NOMO-1 treated with DMSO at 0.1 percent for 48 hours (cell line): Measurements from ENCODE around the gene PHYKPL.
"Not testable (repeated sequence)": the region's sequence is repeated elsewhere in the genome, so short reads cannot be mapped to it uniquely, and the experiment has no call there.

Source experiments
- DNase-seq: peaks from one replicate; lab custom pipeline; 2025; ENCODE audit not compliant: unreplicated experiment; lab: John Stamatoyannopoulos, UW

PHYKPL gene

DNA sequence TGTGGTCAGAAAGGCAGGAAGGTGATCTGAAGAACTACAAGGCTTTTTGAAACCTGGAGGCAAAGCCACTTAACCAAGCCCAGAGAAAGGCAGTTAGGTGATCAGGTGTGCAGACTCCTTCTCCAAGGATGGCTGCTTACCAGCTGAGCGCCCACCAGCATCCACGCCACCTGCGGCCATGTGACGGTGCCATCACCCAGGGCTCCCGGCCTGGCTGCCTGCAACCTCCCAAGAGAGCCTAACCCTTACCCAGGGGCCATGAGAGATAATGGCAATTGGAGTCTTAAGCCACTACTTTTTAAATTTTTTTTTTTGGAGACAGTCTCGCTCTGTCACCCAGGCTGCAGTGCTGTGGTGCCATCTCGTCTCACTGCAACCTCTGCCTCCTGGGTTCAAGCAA lies 33.1 kb upstream of the PHYKPL start:
- no peak for DNase-seq

DNA sequence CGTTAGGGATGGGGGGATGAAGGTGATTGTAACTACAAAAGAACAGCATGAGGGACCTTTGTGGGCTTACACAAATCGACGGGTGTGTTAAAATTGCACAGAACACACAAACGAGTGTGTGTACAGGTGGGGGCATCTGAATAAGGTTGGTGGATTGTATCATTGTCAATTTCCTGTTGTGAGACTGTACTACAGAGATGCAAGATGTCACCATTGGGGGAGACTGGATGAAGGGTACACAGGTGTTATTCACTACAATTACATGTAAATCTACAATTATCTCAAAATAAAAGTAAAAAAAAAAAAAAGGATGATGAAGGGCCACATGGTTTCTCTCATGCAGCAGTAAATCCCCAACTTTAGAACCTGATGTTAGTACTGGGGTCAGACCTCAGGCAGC lies 31.4 kb upstream of the PHYKPL start:
- no peak for DNase-seq

DNA sequence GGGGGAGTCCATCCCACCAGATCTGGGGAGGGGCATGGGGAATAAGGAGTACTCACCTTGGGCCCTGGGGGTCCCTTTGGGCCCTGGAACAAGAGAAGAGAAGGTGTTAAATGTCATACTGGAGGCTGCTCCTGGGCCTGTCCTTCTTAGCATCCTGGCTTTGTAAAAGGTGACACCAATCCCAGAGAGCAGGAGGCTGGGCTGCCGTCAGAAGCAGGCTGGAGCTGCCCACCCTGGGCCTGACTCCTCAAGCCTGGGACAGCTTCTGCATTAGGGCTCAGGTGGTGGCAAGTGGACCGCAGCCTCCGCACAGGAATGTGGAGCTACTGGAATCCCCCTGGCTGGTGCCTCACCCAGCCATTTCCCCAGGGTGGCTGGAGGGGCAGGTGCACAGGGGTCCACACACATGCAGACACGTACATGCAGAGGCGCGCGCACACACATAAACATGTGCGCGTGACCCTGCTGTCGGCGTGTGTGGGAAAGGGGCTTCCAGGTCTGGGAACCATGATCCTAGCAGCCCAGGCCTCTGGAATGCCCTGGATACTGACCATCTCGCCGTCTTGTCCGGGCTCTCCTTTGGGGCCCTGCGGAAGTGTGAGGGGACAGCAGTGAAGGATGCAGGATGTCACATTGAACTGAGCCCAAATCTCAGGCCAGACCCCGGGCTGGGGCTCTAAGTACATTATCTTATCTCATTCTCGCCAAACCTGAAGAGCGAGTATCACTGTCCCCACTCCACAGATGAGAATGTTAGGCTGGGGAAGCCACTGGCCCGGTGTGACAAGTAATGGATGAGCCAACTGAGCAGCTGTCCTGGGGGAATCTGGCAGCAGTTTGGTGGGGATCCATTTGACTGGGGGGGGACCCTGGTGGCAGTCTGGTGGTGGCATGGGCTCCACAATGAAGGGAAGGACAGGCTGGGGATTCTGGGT lies 29.3 kb upstream of the PHYKPL start:
- DNase-seq: no peak

DNA sequence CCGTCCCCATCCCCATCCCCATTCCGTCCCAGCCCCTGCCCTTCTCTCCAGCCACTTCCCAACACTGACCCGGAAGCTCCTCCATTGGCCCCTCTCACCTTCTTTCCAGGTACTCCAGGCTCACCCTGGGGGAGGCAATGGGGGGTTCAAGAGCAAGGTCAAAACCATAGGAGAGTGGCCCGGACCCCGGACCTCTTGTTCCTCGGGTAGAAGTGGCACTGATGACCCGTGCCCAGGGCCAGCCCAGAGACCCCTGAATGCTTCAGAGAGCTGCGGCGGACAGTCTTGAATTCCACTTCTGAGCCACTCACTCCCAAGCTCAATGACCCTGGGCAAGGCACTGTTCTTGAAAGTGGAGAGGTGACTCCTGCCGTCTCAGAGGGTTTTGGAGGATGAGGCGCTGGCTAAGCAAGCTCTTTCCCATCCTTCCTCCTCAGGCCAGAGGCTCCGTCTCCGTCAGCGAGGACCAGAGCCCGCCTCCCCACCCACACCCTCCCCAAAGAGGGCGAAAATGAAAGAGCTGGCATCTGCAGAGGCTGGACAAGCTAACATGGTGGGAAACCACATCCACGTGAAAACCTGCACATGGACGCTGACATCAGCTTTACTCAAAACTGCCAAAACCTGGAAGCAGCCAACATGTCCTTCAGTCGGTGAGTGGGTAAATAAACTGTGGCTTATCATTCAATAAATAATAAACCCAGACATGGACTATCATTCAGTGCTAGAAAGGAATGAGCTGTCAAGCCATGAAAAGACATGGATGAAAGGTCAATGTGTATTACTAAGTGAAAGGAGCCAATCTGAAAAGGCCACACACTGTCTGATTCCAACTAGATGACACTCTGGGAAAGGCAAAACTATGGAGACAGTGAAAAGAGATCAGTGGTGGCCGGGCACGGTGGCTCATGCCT lies 27.3 kb upstream of the PHYKPL start:
- no peak for DNase-seq

DNA sequence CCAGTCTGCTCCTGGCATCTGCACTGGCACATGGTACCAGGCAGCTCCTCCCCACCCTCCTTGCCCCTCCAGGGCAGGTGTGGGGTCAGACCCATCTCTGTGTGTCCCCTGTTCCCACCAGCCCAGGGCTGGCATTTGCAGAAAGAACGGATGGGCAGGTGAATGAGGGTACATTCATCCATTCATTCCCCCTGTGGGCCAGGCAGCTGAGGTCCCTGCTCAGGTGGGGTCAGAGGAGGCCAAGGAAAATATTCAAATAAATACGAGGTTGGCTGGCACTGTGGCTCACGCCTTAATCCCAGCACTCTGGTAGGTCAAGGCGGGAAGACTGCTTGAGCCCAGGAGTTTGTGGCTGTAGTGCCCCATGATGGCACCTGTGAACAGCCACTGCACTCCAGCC lies 25.0 kb upstream of the PHYKPL start:
- no peak for DNase-seq

DNA sequence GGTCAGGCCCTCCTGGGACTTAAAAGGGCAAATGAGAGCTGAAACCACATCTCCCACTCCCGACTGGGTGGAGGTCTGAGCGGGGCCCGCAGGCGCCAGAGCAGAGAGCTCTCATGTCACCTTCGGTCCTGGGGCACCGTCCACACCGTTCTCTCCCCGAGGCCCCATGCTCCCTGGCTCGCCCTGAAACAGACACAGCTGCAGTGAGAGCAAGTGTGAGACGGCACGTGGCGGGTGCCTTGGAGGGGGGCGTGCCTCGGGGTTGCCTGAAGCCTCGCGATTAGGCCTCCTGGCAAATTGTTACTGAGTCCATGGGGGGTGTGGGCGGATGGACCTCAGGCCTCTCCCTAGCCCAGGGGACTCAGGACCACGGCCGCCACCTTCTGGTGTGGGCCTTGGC lies 24.1 kb upstream of the PHYKPL start:
- DNase-seq: no peak

DNA sequence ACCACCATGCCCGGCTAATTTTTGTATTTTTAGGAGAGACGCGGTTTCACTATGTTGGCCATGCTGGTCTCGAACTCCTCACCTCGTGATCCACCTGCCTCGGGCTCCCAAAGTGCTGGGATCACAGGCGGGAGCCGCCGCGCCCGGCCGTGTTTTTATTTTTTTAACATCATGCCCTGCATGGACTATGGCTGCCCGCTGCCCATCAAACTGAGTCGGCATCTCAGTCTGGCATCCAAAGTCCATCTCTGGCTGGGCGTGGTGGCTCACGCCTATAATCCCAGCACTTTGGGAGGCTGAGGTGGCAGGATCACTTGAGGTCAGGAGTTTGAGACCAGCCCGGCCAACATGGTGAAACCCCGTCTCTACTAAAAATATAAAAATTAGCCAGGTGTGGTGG lies 21.0 kb upstream of the PHYKPL start:
- DNase-seq: not testable (repeated sequence)

DNA sequence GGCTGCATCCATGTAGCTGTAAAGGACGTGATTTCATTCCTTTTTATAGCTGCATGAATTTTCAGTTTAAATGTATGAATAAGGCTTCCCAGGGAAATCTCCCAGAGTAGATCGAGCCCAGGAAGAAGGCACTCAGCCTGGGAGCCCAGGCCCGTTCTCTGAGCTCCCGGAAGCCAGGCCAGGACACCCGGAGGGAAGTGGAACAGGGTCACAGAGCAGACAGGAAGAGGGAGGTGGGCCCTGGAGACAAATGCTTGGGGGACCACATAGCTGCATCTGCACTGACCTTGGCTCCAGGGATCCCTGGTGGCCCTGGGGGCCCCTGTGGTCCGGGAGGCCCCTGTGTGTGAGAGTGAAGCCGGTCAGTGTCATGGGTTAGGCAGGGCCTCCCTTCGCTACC lies 19.7 kb upstream of the PHYKPL start:
- DNase-seq: no peak

DNA sequence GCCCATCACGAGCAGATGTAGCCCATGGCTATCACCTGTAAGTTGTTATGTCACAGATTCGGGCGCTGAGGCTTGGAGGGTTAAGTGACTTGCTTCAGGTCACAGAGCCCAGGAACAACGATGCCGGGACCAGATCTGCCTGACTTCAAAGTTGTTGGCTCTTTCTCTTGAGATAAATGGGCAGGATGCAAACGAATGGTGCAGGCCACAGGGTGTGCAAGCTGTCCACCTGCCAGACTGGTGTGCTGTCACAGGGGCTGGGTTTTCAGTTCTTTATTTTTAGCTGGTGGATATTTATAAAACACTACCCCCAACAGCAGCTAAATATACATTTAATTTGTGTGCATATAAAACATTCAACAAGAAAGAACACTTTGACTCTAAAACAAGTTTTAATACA lies 17.7 kb upstream of the PHYKPL start:
- DNase-seq: no peak

DNA sequence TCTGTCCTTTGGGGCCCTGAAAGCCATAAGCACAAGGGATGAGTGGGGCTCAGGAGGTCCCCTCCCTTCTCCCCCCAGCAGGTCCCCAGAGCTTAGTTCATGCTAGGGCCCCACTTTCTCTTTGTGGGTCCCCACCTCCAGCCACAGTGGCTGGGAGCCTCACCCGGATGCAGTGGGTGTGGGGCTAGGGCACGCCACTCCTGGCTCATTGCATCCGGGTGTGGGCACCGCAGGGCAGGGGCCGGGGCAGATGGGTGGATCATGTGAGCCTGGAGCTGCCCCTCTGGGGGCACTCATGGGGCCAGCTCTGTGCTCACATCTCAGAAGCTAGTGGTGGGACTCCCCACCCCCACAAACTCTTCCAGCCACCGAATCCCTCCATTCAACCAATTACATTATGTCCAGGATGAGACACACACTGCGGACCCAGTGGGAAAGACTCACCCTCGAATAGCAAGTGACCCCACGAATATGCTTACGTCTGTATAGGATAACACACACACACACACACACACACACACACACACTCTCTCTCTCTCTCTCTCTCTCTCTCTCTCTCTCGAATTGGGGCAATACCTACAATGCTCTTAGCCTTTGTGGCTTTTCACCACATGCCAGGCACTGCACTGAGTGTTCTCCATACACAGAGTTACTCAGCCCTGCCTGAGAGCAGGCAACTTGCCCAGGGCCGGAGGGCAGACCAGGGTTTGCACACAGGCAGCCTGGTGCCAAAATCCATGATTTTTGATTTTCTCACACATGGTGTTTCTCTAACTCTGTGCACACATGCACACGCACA lies 16.8 kb upstream of the PHYKPL start:
- no peak for DNase-seq

DNA sequence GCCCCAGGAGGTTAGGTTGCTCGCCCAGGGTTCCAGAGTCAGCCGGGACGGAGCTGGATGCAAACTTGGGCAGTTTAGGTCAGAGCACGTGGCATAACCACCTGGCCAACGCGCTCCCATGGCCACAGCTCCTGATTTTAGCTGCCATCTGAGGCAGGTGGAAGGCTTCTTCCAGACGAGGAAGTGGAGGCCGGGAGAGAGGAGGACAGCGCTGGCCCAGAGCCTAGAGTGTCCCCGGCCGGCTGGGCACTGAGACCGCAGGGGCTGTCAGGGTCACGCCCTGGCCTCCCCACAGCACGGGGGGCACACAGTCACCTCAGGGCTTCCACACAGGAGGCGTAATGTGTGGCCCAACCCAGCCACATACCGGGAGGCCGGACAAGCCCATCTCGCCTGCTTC lies 16.1 kb upstream of the PHYKPL start:
- no peak for DNase-seq

DNA sequence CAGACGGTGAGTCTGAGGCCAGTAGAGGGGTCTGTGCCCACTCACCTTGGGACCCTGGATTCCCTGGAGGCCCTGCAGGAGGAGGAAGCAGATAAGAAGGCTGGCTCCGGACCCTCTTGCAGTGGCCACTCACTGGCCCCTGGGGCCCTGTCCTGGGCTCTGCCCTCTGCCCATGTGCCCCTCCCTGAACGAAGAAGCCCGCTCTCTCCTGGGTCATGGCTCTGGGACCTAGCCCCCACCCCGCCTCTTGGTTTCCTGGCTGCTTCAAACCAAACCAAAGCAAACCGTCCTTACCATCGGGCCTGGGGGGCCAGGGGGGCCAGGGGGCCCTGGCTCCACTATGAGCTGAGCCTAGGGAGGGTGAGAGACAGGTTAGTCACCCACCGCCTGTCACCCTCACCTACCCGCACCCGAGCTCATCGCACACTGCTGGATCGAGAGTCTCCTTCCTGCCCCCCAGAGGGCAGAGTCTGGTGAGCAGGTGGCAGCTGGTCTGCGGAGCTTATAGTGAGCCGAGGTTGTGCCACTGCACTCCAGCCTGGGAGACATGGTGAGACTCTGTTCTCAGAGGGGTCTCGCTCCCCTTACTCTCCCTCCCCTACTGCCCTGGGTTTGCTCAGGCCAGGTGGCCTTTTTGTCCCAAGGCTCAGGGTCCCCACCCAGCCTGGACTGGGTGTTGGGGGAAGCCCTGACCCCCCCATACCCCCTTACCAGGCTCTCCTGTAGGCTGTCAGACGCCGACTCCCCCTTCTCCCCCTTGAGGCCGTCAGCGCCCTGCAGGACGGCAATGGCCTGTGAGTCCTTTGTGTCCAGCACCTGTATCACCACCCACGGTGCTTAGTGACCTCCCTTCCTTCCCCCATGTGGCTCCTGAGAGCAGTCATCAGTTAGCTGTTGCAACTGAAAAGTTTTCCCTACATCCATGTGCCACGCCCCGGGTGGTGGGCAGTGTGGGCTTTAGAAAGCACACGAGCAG lies 15.2 kb upstream of the PHYKPL start:
- no peak for DNase-seq

DNA sequence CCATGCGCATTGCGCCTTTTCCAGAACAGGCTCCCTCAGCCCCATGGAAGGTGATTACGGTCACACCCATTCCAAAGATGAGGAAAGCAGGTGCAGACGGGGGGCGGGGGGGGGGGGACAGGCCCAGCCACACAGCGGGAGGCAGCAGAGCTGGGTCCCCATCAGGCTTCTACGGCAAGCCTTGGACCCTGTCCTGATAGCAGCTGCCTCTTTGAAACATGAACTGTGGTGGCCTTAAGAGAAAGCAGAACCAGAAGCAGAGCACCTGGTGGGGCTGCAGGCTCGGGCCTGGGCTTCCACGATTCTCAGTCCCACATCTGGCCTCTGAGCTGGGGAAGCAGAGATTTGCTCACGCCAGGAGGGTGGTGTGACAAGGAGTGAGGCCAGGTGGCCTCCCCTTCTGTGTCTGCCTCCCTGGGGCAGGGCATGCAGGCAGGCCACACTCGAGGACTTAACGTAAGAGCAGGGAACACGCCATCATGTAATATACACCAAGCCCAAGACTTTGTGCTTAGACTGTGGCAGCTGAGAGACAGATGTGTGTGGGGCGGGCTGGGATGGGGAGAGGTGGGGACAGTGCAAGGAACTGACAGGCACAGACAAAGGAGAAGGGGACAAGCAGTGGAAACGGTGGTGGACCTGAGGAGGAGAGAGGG lies 14.2 kb upstream of the PHYKPL start:
- no peak for DNase-seq

DNA sequence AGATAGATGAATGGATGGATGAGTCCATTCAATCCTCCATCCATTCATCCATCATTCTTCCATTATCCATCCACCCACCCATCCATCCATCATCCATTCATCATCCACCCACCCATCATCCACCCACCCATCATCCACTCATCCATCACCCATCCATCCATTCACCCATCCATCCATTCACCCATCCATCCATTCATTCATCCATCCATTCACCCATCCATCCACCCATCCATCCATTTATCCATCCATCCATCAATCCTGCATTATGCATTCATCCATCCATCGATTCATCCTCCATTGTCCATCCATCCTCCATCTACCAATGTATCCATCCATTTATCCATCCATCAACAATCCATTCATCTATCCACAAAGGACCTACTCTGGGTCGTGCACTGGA lies 12.8 kb upstream of the PHYKPL start:
- DNase-seq: no peak

DNA sequence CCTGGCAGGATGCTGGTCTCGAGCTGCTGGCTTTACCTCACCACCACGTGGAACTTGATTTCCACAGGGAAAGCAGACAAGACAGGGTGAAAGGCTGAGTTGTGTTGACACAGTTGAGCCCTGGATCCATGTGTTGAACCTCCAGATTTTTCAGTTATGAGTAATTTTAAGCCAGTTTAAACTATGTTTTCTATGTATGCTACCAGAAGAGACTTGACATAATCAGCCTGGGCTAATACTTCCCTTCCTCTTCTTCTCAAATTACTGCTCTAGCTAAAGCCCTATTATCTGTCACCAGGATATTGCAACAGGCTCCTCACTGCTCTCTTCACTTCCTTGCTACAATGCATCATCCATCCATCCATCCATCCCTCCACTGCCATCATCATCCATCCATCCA lies 12.0 kb upstream of the PHYKPL start:
- DNase-seq: no peak

DNA sequence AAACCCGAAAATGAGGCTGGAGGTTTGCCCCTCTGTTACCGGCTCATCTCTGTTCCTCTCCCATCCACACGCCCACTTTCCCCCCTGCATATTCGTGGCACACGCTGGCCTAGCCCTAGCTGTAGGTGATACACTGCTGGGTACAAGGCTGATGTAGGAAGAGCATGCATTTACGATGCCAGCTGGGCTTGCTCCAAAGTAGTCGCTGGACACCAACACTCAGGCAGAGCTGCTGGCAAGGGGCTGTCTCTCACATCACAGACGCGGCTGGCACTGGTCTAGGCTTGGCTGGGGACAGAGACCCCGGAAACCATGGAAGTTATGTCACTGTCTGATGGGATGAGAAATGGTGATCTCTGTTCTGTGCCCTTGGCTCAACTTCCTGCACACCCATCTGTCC lies 9.8 kb upstream of the PHYKPL start:
- no peak for DNase-seq

DNA sequence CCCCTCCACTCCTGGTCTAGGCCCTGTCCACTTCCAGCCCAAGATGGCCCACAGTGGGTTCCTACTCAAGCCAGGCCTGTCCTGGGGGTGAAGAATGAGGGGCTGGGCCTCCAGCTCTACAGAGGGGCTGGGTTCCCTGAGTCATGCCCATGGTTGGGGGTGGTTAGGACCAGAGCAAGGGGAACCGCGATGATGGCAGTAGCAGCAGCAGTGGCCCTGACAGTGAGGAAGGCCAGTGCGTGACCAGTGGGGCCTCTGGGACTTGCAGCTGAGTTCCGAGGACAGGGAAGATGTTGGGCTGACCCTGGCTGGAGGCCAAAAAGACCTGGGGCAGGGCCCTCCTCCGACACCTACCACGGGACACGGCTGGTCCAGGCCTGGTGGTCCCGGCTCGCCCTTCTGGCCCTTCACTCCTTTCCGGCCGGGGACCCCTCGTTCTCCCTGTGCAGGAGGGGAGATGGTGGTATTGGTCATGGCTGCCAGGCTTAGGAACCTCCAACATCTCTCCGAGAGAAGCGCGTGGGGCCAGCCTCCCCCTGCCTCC lies 9.2 kb upstream of the PHYKPL start:
- no peak for DNase-seq

DNA sequence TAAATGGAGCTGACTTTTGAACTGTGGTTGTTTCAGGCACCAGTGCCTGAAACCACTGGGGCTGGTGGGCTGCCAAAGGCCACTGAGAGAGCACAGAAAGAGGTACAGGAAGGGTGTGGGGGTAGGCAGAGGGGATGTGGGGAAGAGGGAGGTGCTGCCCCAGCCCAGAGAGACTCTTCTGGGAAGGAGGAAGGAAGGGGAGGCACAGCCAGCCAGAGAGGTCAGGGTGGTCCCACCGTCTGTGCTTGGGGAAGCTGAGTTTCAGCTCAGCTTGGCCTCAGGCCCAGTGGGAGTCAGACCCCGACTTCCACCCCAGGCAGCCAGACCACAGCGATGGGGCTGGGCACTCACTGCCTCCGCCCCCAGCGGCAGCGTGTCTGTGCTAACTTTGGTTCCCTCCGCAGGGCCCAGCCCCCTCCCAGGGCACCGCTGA lies 8.6 kb upstream of the PHYKPL start:
- no peak for DNase-seq

DNA sequence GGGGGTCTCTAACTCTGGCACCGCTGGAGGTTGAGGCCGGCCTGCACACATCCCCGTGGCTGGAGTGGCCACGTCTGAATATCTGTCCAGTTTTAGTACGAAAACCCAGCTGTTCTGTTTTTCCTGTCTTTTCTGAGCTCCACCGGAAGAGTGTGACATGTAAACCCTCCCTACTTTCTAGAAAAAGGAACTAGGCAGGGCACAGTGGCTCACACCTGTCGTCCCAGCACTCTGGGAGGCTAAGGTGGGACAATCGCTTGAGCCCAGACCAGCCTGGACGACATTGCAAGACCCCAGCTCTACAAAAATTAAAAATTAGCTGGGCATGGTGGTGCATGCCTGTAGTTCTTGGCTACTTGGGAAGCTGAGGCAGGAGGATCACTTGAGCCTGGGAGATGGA lies 8.2 kb upstream of the PHYKPL start:
- DNase-seq: no peak
